HG03159 (cell line): ENCODE data around the gene NUDT14.

ENCODE experiments used
- ATAC-seq: cut with Tn5 transposase; IDR thresholded peaks from one replicate; pipeline ENCODE4 v1.9.1; 2021; ENCODE audit warnings: mild to moderate bottlenecking, moderate library complexity; ENCODE audit not compliant: unreplicated experiment

Gene NUDT14

DNA sequence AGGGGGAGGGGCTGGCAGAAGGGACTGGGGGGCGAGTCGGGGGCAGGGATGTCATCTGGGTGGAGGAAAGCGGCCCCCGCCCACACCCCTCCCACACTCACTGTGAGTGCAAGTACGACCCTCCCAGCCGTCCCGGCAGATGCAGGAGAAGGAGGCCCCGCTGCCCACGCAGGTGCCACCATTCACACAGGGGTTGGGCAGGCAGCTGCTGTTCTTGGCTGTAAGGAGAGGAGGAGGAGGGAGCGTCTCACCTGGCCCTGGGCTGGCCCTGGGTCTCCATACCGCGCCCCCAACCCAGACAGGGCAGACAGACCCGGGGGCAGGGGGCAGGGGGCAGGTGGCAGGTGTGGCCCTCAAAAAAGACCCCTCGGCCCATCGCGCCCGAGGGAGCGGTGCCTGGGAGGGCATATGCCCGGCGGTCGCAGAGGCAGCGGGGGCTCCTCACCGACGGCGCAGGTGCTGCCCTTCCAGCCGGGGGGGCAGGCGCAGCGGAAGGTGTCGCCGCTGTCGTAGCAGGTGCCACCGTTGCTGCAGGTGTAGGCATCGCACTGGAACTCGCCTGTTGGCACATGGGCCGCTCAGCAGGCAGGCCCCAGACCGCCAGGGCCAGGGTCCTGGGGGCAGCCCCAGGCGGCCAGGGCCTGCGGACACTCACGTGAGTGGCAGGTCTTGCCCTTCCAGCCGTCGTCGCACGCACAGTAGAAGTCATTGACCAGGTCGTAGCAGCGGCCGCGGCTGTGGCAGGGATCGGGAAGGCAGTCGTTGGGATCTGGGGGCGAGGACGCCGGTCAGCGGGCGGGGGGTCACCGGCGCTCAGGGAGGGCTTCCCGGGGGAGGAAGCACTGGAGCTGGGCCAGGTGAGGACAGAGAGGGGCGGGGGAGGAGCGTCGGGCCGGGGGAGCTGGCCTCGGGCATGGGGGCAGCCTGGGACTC lies 33.2 kb downstream of the NUDT14 start:
- ATAC-seq, result no peak

DNA sequence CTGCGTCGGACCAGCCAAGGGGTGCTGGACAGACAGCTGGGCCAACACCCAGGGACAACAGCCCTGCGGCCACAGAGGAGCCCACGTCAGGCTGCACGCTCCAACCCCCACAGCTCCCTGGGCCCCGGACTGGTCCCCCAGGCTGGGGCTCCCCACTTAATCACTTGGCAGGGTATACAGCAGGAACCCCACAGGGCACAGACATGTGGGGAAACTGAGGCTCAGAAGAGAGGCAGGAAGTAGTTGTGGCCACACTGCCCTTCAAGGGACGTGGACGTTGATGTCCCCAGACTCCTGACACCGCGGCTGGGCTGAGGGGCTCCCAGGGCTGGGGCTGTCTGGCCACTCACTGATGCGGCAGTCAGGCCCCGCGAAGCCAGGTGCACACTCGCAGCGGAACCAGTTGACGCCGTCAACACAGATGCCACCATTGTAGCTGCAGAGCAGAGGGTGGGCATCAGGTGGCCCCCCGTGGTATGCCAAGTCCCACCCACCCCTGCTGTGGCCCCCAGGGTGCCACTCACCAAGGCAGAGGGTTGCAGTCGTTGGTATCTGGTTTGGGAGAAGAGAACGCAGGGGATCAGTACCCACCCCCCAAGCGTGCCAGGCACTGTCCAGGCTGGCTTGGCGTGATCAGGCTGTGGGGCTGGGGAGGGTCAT lies 34.0 kb downstream of the NUDT14 start:
- ATAC-seq, result no peak

DNA sequence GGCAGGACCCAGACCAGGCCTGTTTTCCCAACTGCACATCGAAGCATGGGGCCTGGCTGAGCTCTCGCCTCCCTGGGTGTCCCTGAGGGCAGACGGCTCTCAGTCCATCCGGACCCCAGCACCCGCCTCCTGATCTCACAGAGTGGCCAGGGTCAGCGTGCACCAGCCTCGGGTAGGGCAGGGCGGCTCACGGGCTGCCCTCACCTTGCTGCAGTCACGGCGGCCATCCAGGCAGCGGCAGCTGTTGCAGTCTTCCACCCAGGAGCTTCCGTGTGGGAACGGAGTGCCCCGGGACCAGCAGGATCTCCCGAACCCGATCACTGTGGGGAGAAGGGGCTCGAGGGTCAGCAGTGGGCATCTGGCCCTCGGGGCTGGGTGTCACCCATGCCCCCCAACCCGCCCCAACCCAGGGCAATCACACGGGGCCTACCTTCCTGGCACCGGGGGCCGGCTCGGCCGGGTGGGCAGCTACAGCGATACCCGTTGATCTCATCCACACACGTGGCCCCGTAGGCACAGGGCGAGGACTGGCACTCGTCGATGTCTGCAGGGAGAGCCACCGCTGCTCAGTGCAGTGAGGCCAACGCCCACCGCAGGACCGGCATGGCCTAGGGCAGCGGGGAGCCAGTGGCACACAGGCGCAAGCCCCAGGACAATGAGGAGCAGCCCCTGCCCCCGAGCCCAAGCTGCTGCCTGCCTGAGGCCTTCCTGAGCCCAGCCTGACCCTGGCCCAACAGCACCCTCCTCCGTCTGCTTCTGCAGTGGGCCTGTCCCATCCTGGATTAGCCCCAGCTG lies 34.7 kb downstream of the NUDT14 start:
- no peak for ATAC-seq

DNA sequence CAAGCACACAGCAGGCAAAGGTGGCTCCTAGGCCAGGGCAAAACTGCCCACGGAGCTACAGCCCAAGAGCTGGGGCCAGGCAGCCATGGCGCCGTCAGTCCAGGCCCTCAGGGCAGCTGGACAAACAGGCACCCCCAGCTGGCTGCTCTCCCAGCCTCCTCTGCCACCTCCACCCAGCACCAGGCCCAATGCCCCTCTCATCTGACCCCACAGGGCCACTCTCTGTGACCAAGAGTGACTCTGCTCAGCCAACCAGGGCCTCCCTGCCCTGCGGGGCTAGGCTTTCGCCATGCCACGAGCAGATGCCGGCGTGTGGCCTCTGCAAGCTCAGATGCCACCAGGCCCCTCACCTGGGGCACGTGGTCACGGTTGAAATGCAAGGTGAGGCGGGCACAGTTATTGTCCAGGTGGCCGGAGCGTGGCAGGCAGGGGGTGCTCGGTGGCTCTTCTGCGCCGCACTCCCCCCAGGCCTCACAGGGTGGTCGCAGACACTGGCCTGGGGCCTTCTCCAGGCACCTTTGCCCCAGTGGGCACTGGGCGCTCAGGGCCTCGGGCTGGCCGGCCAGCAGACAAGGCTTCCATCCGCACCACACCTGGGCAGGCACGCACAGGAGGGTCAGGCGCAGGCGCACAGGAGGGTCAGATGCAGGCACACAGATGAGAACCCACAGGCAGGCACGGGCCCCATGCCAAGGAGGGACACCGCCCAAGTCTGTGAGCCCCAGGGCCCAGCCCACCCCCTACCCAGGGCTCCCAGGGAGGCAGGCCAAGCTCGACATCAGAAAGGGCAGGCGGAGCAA lies 35.5 kb downstream of the NUDT14 start:
- no peak for ATAC-seq

DNA sequence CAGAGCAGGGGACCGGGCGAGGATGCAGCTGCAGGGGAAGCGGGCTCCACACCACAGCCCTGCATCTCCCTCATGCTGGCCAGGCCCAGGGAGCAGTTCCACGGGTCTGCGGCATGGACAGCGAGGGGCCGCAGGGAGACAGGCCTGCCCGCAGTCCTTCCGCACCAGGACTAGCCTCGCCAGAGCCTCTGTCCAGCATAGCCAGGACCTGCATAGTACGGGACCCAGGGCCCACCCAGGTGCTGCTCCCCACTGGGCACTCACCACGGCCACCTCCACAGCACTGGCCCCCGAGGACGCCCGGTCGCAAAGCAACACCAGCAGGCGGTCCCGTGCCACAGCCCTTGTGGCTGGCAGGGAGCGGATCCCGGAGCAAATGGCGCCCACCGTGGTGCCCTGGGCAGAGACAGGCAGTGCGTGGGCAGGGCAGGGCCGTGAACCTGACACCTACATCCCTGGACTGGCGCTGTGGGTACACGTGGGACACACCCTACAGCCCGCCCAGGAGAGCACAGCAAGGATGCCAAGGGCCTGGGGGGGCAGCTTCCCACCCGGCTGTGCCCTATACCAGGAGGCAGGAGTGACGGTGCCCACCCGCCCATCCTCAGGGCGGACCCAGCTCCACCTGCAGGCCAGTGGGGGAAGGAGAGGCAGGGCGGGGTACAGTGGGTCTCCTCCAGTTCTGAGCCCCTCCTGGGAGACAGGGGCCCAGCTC lies 36.3 kb downstream of the NUDT14 start:
- ATAC-seq, result no peak

DNA sequence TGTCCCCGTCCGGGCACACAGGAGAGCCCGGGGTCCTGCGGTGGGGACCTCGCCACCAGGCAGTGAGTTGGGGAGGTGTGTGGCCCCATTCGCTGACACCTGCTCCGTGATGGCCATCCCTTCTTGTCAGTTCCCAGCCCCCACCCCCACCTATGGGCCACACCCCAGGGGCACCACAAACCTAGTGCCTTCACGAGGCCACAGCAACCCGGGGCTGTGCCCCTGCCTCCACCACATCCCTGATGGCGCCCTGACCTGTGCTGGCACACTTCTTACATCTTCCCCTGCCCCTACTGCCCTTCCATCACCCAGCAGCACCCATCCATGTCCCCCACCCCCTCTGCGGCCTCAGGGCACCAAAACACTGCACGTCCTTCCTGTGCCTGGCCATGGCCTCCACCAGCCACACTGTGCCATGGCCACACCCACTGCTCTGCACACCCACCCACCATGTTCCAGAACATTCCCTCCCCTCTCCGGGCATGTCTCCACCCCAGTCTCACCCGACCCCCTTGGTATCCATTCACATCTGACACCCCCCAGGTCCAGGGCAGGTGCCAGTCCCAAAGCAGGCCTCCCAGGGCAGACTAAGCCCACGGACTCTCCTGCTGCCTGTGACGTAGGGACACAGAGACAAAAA lies 37.0 kb downstream of the NUDT14 start:
- ATAC-seq, result no peak

DNA sequence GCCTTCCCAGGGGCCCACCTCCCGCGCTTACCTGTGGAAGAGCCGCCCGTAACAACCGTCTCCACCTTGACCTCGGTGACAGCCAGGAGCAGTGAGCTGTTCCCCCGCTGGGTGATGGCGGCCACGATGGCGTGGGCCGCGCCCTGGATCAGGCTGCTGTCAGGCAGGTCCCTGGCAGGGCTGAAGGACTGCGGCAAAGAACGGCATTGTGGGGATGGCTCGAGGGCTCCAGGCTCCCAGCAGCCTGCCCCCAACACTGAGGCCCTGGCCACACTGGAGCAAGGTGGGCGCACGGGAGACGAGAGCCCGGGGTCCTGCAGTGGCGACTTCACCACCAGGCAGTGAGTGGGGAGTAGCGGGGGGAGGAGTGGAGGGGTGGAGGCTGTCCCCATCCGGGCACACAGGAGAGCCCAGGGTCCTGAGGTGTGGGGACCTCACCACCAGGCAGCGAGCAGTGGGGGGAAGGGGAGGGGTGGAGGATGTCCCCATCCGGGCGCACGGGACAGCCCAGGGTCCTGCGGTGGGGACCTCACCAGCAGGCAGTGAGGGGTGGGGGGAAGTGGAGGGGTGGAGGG lies 37.6 kb downstream of the NUDT14 start:
- ATAC-seq, result no peak

DNA sequence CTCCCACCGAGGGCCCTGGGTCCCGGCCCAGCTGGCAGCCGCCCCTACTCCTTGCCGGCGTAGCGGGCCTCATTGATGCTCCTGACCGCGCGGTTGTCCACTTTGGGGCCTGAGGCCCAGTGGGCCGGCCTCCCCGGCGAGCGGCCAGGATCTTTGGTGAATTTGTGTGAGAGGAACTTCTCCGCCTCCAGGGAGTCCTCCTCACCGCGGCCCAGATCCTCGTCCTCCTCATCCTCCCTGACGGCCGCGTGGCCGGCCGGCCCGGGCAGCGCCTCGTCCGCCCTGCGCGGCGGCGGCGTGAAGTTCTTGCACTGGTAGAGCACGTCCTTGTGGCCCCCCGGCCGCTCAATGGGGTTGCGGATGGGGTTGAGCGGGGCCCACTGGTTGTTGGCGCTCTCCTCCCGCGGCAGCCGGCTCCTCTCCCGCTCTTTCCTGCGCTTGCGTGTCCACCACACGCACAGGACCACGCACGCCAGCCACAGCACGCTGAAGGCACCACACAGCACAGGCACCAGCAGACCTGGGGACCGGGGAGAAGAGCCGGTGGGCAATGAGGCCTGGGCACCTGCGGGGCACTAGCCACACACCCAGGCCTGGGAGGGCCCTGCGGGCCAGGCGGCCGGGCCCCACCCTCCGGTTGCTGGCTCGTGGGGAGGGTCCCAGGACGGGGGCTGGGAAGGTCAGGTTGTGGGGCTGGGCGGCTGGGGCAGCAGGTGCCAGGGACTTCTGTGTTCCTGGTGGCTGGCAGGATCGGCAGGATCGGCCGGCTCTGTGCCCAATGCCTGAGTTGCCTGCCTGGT lies 38.3 kb downstream of the NUDT14 start:
- ATAC-seq, result no peak

DNA sequence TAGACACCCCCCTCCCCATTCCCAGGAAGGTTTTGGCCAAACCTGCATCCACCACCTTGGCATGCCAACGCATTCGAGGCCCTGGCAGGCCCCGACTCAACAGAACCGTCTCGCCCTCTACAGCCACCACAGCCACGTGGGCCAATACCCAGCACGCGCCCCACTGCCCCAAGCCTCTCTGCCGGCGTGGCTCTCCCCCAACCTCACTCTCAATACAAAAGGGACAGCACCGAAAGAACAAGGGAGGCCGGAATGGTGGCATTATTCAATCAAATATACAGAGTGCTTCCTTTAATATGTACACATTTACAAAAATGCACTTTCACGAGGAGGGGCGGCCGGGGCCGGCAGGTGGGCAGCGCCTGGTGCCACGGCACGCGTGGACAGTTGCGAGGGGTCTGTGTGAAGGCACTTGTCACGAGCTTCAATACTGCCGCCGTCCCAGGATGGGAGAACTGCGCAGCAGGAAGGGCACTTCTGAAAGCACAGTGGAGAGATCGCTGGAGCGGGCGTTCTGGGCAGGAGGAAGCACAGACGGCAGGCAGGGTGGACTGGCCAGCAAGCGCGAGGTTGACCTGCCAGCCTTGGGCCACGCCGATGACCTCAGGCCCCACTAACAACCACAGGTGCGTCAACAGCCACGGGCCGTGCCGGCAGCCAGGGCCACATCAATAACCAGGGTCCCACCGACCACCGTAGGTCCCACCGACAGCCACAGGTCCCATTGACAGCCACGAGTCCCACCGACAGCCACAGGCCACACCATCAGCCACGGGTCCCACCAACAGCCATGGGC lies 39.4 kb downstream of the NUDT14 start:
- no peak for ATAC-seq

DNA sequence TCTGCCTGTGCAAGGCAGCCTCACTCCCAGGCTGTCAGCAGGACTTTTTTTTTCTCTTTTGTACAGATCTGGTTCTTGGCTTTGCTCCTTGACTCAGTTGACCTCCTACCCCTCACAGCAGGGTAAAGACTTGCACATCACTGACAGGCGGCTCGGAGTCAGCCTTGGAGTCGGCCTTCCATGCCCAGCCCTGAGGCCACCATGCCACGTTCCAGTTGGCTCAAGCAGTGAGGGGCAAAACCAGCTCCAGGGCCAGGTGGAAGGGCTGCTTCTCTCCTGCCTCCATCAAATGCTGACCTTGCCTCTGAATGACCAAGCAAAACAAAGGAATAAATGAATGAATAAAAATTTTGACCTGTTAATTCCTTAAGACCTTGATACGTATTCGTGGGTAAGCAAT lies 40.1 kb downstream of the NUDT14 start:
- no peak for ATAC-seq

DNA sequence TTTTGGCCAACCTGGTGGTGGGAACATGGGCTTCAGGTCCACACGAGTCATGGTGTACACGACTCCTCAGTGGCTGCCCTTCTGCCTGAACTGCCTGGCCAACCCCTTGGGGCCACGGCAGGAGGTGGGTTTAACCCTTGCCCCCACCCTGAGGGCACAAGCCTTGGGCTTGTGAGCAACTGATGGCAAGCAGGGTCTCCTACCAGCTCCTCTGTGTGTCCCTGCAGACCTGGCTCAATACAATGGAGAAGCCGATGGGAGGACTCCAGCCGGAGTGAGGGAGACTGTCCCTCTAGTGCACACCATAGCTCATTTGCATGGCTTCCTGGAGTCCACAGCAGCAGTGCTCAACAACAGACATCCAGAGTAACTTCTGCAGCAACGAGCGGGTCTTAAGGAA lies 40.5 kb downstream of the NUDT14 start:
- no peak for ATAC-seq

DNA sequence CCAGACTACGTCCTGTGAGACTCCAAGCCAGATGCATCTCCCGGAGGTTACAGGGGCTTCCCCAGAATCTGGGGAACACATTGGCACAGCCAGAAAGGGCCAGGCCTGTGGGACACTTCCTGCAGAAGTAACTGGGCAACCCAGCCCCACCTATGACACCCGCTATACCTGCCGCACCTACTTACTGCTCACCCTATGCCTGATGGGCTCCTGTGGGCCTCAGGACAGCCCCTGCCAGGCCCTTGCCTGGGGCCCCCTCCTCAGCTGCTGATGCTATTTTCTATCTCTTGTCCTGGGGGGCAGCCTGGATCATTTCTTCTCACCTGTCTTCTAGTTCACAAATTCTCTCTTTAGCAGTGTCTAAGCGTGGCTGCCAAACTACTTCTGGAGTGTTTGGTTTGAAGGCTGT lies 41.3 kb downstream of the NUDT14 start:
- no peak for ATAC-seq

DNA sequence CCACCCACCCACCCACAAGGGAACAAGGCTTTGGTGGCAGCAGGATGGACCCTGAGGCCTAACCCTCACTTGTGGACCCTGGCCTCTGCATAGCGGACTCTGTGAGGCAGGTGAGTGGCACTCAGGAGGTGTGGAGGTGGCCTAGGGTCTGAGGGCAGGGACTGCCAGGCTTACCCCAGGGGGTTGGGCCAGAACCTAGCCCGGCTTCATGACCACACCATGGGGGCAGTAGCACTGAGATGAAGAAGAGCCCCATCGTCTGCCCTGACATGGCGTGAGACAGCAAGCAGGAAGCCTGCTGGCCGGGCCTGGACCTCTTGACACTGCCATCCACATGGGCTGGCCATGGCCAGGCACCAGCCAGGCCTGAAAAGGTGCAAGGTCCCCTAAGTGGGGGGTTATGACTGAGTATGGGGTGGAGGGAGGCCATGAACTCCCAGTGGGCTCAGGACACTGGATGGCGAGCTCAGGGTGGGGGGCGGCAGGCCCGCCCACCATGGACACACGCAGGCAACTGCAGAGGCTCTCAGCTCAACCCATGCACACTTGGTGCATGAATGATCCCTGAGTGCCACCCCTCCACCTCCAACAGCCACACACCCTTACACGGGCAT lies 41.8 kb downstream of the NUDT14 start:
- ATAC-seq, result no peak

DNA sequence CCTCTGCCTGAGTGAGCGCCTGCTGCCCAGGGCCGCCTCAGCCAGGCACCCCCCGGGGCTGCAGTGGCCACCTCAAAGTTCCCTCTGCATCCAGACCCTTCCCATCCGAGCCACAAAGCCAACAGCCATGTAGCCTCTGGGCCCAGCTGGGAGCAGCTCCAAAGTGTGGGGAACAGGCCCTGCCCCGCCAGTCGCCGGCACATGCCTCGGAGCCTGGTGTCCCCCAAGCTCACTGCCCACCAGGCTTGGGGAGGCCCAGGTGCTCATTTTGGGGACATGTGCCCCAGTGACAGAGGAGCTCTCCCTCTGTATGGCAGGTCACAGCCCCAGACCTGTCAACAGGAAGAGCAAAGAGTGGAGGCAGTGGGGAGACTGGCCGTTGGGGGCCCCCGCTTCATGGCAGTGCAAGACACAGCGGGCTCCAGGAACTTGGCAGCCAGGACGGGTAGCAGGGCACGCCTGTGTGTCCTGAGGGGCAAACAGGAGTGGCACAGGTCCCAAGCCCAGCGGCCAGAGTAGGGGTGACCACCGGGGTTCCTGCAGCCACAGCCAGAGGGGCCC lies 42.5 kb downstream of the NUDT14 start:
- no peak for ATAC-seq

DNA sequence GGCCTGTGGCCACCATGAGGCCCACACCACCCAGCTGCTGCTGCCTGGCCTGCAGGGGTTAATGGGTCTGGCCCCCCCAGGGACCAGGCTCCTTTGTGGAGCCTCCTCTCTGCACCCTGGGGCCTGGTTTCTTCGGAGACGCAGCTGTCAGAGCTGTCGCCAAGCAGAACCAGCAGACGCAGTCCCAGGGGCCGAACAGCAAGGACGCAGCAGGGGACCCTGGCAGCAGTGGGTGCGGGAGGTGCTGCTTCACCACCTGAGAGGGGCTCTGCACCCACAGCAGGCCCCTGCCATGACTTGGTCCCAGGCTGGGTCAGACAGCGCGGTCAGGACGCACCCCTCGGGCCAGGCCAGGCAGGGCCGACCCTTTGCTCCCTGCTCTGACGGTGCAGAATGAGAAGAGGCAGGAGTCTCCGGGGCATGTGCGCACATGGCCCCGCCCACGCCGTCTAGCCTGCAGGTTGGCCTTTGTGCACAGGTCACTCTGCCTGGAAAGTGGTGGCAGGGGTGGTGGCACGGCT lies 43.0 kb downstream of the NUDT14 start:
- no peak for ATAC-seq

DNA sequence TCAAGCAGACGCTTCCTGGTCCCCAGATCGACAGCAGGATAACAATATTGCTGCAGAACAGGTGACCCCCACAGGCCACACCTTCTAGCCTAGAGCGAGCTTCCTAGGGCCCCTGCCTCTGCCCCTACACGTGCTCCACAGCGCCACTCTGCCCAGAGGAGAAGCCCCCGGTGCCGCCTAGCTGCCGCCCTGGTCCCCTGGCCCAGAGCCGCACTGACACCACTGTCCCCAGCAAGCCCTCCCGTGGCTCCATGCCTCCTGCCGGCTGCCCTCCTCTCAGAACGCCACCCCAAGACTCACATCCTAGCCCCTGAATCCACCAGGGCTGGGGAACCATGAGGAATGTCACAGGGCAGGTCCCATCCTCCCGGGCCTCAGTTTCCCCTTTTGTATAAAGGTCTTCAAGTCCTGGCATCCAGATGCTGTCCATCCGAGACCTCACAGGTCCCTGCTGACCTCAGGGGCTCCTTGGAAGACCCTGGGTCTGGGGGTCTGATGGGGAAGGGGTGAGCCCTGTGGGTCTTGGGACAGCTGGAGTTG lies 43.6 kb downstream of the NUDT14 start:
- ATAC-seq, result no peak
